H54 (cell line): ENCODE results near the gene DLK1.

ENCODE experiments used
- DNase-seq: peaks from one replicate; pipeline ENCODE4 v3.0.0; 2011; ENCODE audit warnings: low spot score, mixed read lengths; ENCODE audit not compliant: insufficient read length
- FAIRE-seq: peaks from 3 replicates; lab custom pipeline; 2011; peaks lifted over from hg19 to GRCh38; lab: Jason Lieb, UNC
- POLR2A ChIP-seq: IDR thresholded peaks from 2 replicates; pipeline ENCODE4 v1.6.1; 2011; ENCODE audit warnings: low read depth, mild to moderate bottlenecking, low read length

DLK1 gene

DNA sequence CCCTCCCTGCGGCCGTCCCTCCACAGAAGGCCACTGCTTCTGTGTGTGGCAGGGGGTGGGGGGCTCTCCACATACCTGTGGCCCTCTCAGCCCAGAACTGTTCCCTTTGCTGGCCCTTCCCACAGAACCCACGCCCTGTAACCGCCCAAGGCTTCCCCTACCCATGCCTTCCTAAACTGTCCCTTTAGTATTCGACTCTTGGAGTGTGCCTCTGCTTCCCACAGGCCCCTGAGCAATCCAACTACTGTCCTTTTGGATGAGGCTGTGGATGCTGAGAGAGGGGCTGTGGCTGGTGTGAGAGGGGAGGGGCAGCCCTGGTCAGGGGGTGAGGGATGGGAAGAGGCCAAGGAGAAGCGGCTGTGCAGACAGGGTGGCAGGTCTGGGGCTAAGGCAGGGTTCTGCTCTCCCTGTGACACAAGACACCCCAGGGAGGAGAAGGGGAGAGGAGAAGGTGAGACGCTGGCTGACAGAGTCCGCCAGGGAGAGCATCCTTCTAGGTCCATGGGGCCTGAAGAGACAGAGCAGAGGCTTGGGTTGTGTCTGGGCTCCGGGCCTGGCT, 46.0 kb downstream of the DLK1 start:
- no peak for TF ChIP-seq POLR2A
- no peak for DNase-seq
- FAIRE-seq = no peak

DNA sequence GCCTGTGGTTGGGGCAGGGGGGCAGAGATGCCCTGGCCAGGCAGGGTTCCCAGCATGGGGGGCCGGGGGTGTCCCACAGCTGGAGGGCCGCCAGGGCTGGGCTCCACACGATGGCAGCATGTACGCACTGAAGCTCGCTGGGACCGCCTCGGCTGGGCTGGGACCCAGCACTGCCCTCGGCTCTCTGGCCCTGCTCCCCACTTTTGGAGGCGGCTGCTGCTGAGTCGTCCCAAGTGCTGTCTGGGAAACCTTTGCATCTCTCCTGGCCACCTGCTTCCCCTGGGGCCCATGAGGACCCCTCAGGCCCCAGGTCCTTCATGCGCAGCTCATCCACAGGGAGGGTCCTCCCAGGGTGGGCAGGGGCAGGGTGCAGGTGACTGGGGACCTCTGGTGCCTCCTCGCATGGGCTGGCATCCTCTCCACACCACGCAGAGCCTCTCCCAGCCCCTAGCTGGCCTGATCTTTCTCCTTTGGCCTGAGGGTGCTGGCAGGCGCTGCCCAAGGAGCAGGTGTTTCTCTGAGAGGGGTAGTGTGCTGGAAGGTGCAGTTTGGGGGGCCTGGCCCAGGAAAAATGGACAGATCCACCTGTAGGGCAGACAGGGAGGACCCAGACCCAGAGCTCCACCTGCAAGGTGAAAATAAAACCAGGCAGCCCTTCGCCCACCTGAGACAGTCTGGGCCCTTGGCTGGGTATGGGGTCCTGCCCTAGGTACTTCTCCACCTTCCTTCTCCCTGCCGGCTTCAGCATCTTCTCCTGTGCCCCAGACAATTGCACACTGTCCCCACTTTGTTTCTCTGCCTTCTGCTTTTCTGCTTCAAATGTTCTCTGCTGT, 46.9 kb downstream of the DLK1 start:
- TF ChIP-seq POLR2A = no peak
- DNase-seq = no peak
- no peak for FAIRE-seq

DNA sequence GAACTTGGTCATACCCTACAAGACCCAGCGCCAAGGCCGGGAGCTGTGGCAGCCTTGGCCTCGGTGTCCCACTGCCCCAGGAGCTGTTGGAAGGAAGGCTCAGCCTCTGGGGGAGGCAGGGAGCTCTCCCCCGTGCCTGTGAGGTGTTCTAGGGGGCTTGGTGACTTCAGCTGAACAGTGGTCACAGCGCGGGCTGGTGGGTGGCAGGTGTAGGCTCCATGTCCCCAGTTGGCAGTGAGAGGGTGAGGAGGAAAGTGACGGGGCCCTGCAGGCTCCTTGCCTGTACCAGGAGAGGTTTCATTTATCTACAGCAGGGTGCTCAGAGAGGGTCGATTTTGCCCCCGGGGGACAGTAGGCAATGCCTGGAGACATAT, 47.5 kb downstream of the DLK1 start:
- TF ChIP-seq POLR2A = no peak
- no peak for DNase-seq
- FAIRE-seq = no peak

DNA sequence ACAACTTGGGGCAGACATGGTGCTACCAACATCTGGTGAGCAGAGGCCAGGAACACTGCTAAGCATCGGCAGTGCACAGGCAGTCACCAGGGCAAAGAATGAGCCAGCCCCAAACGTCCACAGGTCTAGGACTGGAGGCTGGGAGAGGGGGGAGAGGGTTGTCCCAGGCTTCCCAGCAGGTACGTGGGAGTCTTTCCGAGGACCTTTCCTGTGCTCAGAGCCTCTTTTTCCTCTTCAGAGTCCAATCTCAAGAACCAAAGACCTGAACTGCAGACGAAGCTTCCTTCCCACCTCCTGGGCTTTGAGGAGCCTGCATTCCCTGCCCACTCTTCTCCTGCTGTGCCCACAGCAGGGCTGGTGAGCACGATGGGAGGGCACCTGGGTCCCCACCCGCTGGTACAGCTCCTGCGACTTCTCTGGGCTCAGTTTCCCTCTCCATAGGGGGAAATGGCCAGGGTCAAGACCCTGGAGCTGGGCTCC, 48.7 kb downstream of the DLK1 start:
- no peak for FAIRE-seq
- no peak for TF ChIP-seq POLR2A

DNA sequence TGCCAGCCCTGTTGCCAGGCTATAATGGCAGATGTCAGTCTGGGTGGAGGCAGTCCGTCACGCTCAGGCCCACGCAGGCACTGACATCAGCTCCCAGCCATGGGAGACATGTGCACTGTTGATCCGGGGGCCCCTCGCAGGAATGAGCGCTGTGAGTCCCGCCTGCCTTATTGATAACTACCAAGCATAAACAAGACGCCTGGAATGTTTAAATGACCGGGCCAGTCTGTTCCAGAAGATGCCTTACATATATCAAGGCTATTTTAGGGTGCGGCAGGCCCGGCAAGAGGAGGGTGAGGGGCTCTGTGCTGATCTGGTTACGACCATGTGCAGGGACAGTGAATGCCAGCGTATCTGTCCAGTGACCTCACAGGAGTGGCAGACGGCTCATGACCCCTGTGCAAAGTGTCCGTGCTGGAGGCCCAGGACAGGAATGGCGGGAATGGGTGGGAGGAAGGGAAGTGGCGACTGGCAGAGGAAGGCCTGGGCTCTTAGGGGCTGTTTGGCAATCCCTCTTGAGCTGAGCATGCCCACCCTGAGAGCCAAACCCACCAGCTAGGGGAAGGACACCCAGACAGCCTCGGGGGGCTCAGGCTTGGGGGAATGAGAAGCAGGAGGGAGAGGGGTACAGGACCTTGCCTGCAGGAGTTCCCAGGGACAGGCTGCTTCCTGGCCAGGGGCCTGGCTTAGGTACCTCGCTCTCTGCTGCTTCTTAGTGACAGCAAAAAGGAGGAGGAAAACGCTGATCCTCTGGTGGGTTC, 49.3 kb downstream of the DLK1 start:
- no peak for DNase-seq
- no peak for TF ChIP-seq POLR2A
- FAIRE-seq = no peak

More for the DNA sequence above, 48.7 kb downstream of the DLK1 start:
- DNase-seq = no peak

DNA sequence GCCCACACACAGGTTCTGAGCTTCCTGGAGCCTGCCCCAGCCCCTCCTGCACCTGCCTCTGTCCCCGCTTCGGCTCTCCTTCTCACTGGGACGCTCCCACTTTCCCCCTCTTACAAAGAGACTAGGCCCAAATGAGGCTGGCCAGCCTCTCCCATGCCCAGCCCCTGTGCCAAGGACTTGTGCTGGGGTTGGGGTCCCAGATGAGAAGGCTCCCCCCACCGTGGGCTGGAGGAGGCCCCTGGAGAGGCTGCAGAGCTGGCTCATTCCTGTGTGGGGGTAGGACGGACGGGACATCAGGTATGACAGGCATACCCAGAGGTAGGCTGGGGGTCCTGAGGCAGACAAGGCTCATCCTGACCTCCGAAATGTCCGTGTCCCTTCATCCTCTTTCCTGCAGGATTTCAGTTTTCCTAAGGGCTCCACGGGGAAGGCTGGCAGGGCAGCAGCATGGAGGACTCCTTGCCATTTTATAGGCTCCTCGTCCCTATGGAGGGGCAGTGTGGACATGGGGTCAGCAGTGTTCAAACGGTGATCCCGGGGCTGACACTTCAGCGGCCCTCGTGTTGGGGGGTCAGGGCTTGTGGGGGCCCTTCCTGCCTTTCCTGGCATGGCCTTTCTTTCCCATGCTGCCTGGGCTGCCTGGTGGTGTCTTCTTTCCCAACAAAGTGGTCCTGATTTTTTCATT, 50.1 kb downstream of the DLK1 start:
- FAIRE-seq = no peak
- no peak for DNase-seq
- no peak for TF ChIP-seq POLR2A

DNA sequence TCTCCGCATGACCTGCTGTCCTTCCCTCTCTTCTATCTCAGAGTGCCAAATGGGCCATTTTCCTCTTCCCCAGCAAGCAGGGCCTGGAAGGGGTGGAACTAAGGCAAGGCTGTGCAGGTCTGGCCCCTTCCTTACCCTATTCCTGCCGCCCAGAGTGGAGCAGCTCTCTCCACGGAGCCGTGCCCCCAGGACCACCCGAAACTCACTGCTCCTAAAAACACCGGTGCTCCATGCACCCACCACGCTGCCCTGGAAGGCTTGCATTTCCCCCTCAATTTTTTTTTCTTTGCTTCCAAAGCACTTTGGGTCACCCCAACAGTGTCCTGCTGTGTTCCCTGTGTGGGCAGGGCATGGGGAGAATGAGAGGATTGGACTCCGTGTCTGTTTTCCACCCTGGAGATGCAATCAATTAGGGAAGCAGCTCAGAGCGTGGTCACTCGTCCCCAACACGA, 50.7 kb downstream of the DLK1 start:
- DNase-seq (no peak), FAIRE-seq (no peak)
- no peak for TF ChIP-seq POLR2A

DNA sequence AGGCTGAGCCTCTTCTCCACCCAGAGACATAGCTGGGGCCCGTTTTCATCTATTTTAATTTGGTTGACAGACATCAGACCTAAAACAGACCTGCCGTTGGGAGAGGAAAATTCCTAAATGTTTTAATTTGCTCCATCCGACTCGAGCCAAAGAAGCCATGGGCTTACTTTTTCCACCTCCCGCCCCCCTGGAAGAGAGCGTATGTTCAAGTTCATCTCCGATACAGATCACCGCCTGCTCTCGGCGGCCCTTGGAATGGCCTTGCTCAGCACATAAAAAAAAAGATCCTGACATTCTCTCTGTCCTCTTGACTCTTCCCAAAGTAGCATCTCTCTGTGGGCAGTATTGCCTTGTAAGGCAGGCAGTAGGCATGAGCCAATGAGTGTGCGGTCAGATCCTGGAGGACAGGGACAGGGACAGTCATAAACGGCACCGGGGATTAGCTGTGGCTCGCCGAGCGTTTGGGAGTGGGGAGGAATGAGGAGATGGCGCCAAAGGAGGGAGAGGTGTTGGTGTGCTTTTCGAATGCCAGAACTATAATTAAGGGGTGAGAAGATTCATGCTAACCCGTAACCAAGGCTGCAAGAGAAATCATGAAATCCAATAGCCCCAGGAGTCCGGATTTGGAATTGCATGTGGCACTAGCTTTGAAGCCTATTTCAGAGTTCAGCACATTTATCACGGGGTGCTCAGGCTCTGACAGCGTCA, 51.3 kb downstream of the DLK1 start:
- TF ChIP-seq POLR2A = no peak
- FAIRE-seq = no peak
- DNase-seq = no peak

DNA sequence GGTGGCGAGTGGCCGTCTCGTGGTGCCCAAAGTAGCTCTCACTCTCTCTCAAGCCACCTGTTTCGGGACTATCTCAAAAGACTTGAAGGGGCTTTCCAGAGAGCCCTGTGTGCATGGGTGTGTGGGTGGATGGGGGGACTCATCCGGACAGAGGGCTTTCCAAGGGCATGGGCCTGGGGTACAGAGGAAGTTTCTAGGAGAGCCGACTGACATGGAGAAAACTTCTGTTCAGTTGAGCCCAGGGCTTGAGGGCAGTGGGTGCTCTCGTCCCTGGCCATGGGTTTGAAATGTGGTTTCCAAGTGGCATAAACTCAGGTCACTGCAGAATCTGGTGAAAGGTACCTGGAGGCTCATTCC, 51.8 kb downstream of the DLK1 start:
- TF ChIP-seq POLR2A = no peak
- FAIRE-seq (no peak), DNase-seq (no peak)

DNA sequence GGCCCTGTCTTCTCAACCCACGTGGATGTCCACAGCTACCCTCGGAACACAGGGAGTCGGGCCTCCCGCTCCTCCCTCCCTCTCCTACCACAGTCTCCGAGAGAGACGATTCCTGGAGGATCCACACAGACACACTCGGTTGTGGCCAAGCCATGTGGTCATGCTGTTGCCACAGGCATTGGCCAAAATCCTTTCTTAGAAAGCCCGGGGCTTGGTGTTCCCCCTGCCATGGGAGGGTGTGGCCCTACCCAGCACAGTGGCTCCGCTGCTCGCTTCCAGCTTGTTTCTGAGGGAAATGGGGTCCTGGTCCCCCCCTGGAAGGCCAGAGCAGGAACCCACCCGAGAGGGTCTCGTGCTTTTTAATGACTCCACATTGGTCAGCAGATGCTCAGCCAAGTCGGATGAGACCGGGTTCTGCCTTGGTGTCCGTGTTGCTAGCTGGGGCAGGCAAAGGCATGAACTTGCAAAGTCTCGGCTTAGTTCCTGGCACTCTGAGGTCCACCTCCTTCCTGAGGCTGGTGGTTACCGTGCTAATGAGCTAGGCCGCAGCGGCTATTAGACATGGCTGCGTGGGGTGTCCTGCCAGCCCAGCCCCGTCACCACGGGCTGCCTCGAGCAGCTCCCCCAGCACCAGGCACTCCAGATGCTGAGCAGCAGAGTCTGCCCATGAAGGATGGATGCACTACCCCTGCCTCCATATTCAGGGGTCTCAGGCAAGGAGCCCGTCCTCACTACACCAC, 52.4 kb downstream of the DLK1 start:
- DNase-seq = no peak
- no peak for TF ChIP-seq POLR2A

DNA sequence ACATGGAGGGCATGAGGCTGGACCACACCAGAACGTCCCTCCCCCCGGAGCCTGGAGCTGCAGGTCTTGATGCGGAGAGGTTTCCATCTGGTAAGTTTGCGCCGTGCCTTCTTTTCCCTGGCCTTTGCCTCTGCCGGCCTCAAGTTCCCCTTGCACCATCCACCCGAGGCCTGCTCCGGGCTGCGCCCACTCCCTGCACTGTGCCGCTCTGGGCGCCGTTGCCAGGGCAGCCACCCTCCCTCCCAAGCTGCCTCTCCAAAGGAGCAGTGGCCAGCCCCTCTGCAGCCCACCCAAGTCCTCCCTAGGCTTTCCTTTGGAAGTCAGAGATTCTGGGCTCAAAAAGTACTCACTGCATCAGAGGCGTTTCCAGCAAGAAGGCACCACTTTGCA, 53.0 kb downstream of the DLK1 start:
- FAIRE-seq (no peak), DNase-seq (no peak)
- TF ChIP-seq POLR2A = no peak

More for the DNA sequence above, 52.4 kb downstream of the DLK1 start:
- no peak for FAIRE-seq

DNA sequence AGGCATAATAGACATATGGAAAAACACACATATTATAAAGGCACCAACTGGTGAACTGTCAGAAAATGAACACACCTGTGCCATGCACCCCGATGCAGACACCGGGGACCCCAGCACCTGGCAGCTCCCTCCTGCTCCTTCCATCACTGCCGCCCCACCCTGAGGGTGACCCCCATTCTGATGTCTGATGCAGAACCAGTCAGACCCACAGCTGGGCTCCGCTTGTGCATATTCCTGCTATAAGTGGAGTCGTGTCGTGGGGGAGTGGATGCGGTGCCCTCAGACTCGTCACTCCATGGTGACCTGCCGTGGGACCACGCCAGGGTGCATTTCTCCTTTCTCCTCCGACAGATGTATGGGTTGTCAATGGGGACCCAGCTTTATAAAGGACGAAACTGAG, 53.6 kb downstream of the DLK1 start:
- no peak for DNase-seq
- TF ChIP-seq POLR2A = no peak
- no peak for FAIRE-seq
